Fibroblast of lung (primary cell): Measurements from ENCODE around the gene TMEM225B. TPM values are rescaled to one million over a fixed set of nuclear protein-coding genes. Genes with fewer than 3 reads are reported as not detected.

ENCODE experiments used
- DNase-seq, 2 donors: peaks; one replicate each; pipeline versions ENCODE4 v3.0.0 to v3.0.0-alpha.2; 2010; ENCODE audit warnings: low read depth in 2 of 2
- H2AFZ ChIP-seq: 2 replicates; pipeline ENCODE4 v1.5.1; 2012; ENCODE audit warnings: low read length, control low read depth, inconsistent platforms
- H3K27ac ChIP-seq: 2 replicates; pipeline ENCODE4 v1.5.1; 2011; ENCODE audit warnings: low read length, control low read depth; ENCODE audit not compliant: insufficient read depth
- H3K27me3 ChIP-seq: 2 replicates; pipeline ENCODE4 v1.5.1; 2011; ENCODE audit warnings: mild to moderate bottlenecking, low read length; ENCODE audit not compliant: control insufficient read depth, insufficient read depth
- H3K36me3 ChIP-seq: 2 replicates; pipeline ENCODE4 v1.5.1; 2011; ENCODE audit warnings: low read length; ENCODE audit not compliant: control insufficient read depth, insufficient read depth
- H3K4me1 ChIP-seq: 2 replicates; pipeline ENCODE4 v1.5.1; 2011; ENCODE audit warnings: low read length; ENCODE audit not compliant: control insufficient read depth, insufficient read depth; ENCODE audit errors: extremely low read depth
- H3K4me2 ChIP-seq: 2 replicates; pipeline ENCODE4 v1.5.1; 2011; ENCODE audit warnings: low read length, control low read depth; ENCODE audit not compliant: insufficient read depth; ENCODE audit errors: extremely low read depth
- H3K4me3 ChIP-seq, 4 experiments: fragments of 200-600 bp in 1 of 4; sonication (generic) in 1 of 4; replicated peaks in 1 of 4; 2 replicates each; pipeline ENCODE4 v1.5.1; 2011 to 2016; ENCODE audit warnings: low read length in 4 of 4, low read depth in 3 of 4, mild to moderate bottlenecking in 3 of 4, control low read depth in 2 of 4, inconsistent platforms in 1 of 4, mixed read lengths in 1 of 4; ENCODE audit not compliant: insufficient read depth in 1 of 4; ENCODE audit errors: control extremely low read depth in 1 of 4
- H3K79me2 ChIP-seq: 2 replicates; pipeline ENCODE4 v1.5.1; 2012; ENCODE audit warnings: mild to moderate bottlenecking, low read length, inconsistent platforms; ENCODE audit not compliant: control insufficient read depth, insufficient read depth
- H3K9ac ChIP-seq: 2 replicates; pipeline ENCODE4 v1.5.1; 2011; ENCODE audit warnings: mild to moderate bottlenecking, low read length, control low read depth; ENCODE audit not compliant: insufficient read depth
- H3K9me3 ChIP-seq: 2 replicates; pipeline ENCODE4 v1.5.1; 2012; ENCODE audit warnings: low read depth, low read length; ENCODE audit not compliant: control insufficient read depth, insufficient read depth
- H4K20me1 ChIP-seq: 2 replicates; pipeline ENCODE4 v1.5.1; 2011; ENCODE audit warnings: low read length; ENCODE audit not compliant: control insufficient read depth, insufficient read depth; ENCODE audit errors: extremely low read depth
- CTCF ChIP-seq, 2 donors: IDR thresholded peaks in 1 of 2; conservative IDR thresholded peaks in 1 of 2; 1 replicate in 1 of 2; 2 replicates in 1 of 2; pipeline ENCODE4 v1.5.1; 2011 to 2012; ENCODE audit warnings: low read length in 2 of 2, control low read depth in 1 of 2, inconsistent platforms in 1 of 2, low read depth in 1 of 2, mild to moderate bottlenecking in 1 of 2
- EZH2 ChIP-seq: IDR thresholded peaks from 2 replicates; pipeline ENCODE4 v1.5.1; 2012; ENCODE audit warnings: low read length, control low read depth, mild to moderate bottlenecking; ENCODE audit errors: missing control alignments
- polyA plus RNA-seq, 2 donors: library from polyadenylated mRNA; depleted of rRNA in 1 of 2; stranded (reverse) in 1 of 2; unstranded in 1 of 2; fragments of >200 nt; gene quantifications; 2 replicates each; pipeline ENCODE4 v1.2.1, GENCODE V29; 2011 to 2012; ENCODE audit warnings: missing spikeins in 1 of 2
- total RNA-seq: library from RNA; depleted of rRNA; stranded (reverse); fragments of >200 nt; gene quantifications from 2 replicates; pipeline ENCODE4 v1.2.1, GENCODE V29; 2014

TMEM225B gene
- total and polyA plus RNA-seq, 2 donors (not counting 1 experiment from before 2014, with no cell fraction given): 1.2 to 1.3 TPM

- Histone ChIP-seq H3K27ac (no peak overlapping the region), H3K4me1 (peaks cover 2% of the 10 kb centered on the region), H3K36me3 (peaks cover 27% of the 10 kb centered on the region), H3K4me3 (no peak overlapping the region), H3K79me2 (peaks cover 5% of the 10 kb centered on the region), H3K4me2 (no peak overlapping the region), H4K20me1 (no peaks in the 10 kb centered on the region), H3K27me3 (no peaks in the 10 kb centered on the region), H3K9me3 (no peaks in the 10 kb centered on the region), H3K9ac (no peak overlapping the region), H2AFZ (no peak overlapping the region)
- DNase-seq: no peak
- TF ChIP-seq CTCF (conservative IDR thresholded peaks at IDR 0.05 in 1 of 2, IDR thresholded peaks at IDR 0.05 in 1 of 2; ENCODE audit: low read depth in 1 of 2, low read length in 2 of 2): no peak
- TF ChIP-seq EZH2: no peak
These were observed 24.5 kb downstream of the TMEM225B start for GRCh38 chr7:99622596-99622995.

GRCh38 chr7:99623091-99623693 is 25.1 kb downstream of the TMEM225B start:
- TF ChIP-seq EZH2 (no peak), CTCF (conservative IDR thresholded peaks at IDR 0.05 in 1 of 2, IDR thresholded peaks at IDR 0.05 in 1 of 2; ENCODE audit: low read depth in 1 of 2, low read length in 2 of 2) (no peak)
- DNase-seq: peak in 1 of 2 donors; percentile 32
- Histone ChIP-seq H3K4me2 (no peak overlapping the region), H3K4me1 (no peaks in the 10 kb centered on the region), H3K9me3 (no peaks in the 10 kb centered on the region), H2AFZ (no peak overlapping the region), H3K27ac (no peak overlapping the region), H4K20me1 (no peaks in the 10 kb centered on the region), H3K4me3 (no peak overlapping the region), H3K9ac (no peak overlapping the region), H3K79me2 (no peaks in the 10 kb centered on the region), H3K36me3 (peaks cover 29% of the 10 kb centered on the region), H3K27me3 (no peaks in the 10 kb centered on the region)

- no peaks in the 10 kb centered on the region for H3K79me2 ChIP-seq
- TF ChIP-seq EZH2 (no peak), CTCF (conservative IDR thresholded peaks at IDR 0.05 in 1 of 2, IDR thresholded peaks at IDR 0.05 in 1 of 2; ENCODE audit: low read depth in 1 of 2, low read length in 2 of 2) (no peak)
These were observed 25.8 kb downstream of the TMEM225B start for GRCh38 chr7:99623702-99624447.

More at GRCh38 chr7:99623702-99624447, 25.8 kb downstream of the TMEM225B start:
- Histone ChIP-seq H3K4me2 (no peak overlapping the region), H3K9ac (no peak overlapping the region), H4K20me1 (no peaks in the 10 kb centered on the region), H3K36me3 (peaks cover 31% of the 10 kb centered on the region), H3K4me1 (no peaks in the 10 kb centered on the region), H2AFZ (no peak overlapping the region), H3K4me3 (no peak overlapping the region), H3K27me3 (no peaks in the 10 kb centered on the region), H3K9me3 (no peaks in the 10 kb centered on the region), H3K27ac (no peak overlapping the region)
- DNase-seq: no peak
